Progenitor cell of endocrine pancreas (in vitro differentiated cells): ENCODE data around the gene CAMK2D. TPM values are rescaled to one million over a fixed set of nuclear protein-coding genes. Genes with fewer than 3 reads are reported as not detected.

Experiments used
- DNase-seq: peaks from one replicate; pipeline ENCODE4 v3.0.0; 2021; ENCODE audit warnings: low spot score; ENCODE audit not compliant: unreplicated experiment
- H3K27ac Mint-ChIP-seq: 2 replicates; pipeline ENCODE4 v1.8.0; 2021; ENCODE audit warnings: mild to moderate bottlenecking, moderate library complexity, mixed read lengths
- H3K27me3 Mint-ChIP-seq: 2 replicates; pipeline ENCODE4 v1.8.0; 2021; ENCODE audit warnings: mixed read lengths
- H3K36me3 Mint-ChIP-seq: 2 replicates; pipeline ENCODE4 v1.8.0; 2022; ENCODE audit warnings: mixed read lengths; ENCODE audit not compliant: insufficient read depth
- H3K4me1 Mint-ChIP-seq: 2 replicates; pipeline ENCODE4 v1.8.0; 2021; ENCODE audit warnings: low read depth, mixed read lengths
- H3K4me3 Mint-ChIP-seq: 2 replicates; pipeline ENCODE4 v1.8.0; 2021; ENCODE audit warnings: low read depth, mild to moderate bottlenecking, moderate library complexity, mixed read lengths
- H3K9me3 Mint-ChIP-seq: 2 replicates; pipeline ENCODE4 v1.8.0; 2021; ENCODE audit warnings: low read depth, mixed read lengths
- CTCF ChIP-seq: fragments of 200-600 bp; sonication (generic); IDR thresholded peaks from one replicate; pipeline ENCODE4 v1.5.0; 2021; ENCODE audit warnings: antibody characterized with exemption, mild to moderate bottlenecking; ENCODE audit not compliant: unreplicated experiment
- total RNA-seq: library from RNA; stranded (reverse); gene quantifications from 2 replicates; pipeline ENCODE4 v1.2.1, GENCODE V29; 2021

CAMK2D gene
- total RNA-seq, 1 donor from 2014 or later: 74.4 TPM

- no peak for TF ChIP-seq CTCF
- Mint-ChIP-seq H3K4me1 (peaks cover 22% of the 10 kb centered on the region), H3K27ac (peak overlapping the region; percentile 92), H3K9me3 (no peaks in the 10 kb centered on the region), H3K4me3 (peak overlapping the region; percentile 32), H3K36me3 (peaks cover 11% of the 10 kb centered on the region), H3K27me3 (no peaks in the 10 kb centered on the region)
- DNase-seq: no peak
These were observed 177.0 kb downstream of the CAMK2D start for GRCh38 chr4:113584407-113585150.

- Mint-ChIP-seq H3K4me1 (peaks cover 22% of the 10 kb centered on the region), H3K36me3 (peaks cover 6% of the 10 kb centered on the region), H3K27ac (no peak overlapping the region), H3K9me3 (no peaks in the 10 kb centered on the region), H3K4me3 (no peak overlapping the region), H3K27me3 (no peaks in the 10 kb centered on the region)
- no peak for TF ChIP-seq CTCF
- no peak for DNase-seq
These were observed 178.8 kb downstream of the CAMK2D start for GRCh38 chr4:113582737-113583136.

- no peak for TF ChIP-seq CTCF
- Mint-ChIP-seq H3K27me3 (no peaks in the 10 kb centered on the region), H3K4me1 (peaks cover 19% of the 10 kb centered on the region), H3K9me3 (no peaks in the 10 kb centered on the region), H3K36me3 (peaks cover 6% of the 10 kb centered on the region), H3K27ac (no peak overlapping the region), H3K4me3 (no peak overlapping the region)
- DNase-seq: no peak
These were observed 182.2 kb downstream of the CAMK2D start for GRCh38 chr4:113579360-113579759.

GRCh38 chr4:113576947-113577678 is 184.4 kb downstream of the CAMK2D start:
- Mint-ChIP-seq H3K27me3 (no peaks in the 10 kb centered on the region), H3K9me3 (peaks cover 5% of the 10 kb centered on the region), H3K4me3 (no peak overlapping the region), H3K27ac (peak overlapping the region; percentile 44), H3K4me1 (peaks cover 15% of the 10 kb centered on the region), H3K36me3 (peaks cover 10% of the 10 kb centered on the region)
- DNase-seq: no peak
- no peak for TF ChIP-seq CTCF

GRCh38 chr4:113575401-113575800 is 186.1 kb downstream of the CAMK2D start:
- peaks cover 17% of the 10 kb centered on the region for H3K4me1 Mint-ChIP-seq
- H3K9me3 Mint-ChIP-seq: peaks cover 7% of the 10 kb centered on the region
- H3K36me3 Mint-ChIP-seq: peaks cover 8% of the 10 kb centered on the region
- no peak overlapping the region for H3K4me3 Mint-ChIP-seq
- peak overlapping the region; percentile 6 for H3K27ac Mint-ChIP-seq
- DNase-seq: no peak
- no peaks in the 10 kb centered on the region for H3K27me3 Mint-ChIP-seq
- no peak for TF ChIP-seq CTCF
